HPDE6-E6E7 (cell line): ENCODE results near the gene GBX1.

Experiments used
- DNase-seq: peaks from one replicate; pipeline ENCODE4 v3.0.0; 2011; ENCODE audit warnings: missing footprints; ENCODE audit errors: extremely low spot score

The GBX1 gene

GRCh38 chr7:151128144-151128543 is 39.4 kb downstream of the GBX1 start:
- DNase-seq: no peak

DNA sequence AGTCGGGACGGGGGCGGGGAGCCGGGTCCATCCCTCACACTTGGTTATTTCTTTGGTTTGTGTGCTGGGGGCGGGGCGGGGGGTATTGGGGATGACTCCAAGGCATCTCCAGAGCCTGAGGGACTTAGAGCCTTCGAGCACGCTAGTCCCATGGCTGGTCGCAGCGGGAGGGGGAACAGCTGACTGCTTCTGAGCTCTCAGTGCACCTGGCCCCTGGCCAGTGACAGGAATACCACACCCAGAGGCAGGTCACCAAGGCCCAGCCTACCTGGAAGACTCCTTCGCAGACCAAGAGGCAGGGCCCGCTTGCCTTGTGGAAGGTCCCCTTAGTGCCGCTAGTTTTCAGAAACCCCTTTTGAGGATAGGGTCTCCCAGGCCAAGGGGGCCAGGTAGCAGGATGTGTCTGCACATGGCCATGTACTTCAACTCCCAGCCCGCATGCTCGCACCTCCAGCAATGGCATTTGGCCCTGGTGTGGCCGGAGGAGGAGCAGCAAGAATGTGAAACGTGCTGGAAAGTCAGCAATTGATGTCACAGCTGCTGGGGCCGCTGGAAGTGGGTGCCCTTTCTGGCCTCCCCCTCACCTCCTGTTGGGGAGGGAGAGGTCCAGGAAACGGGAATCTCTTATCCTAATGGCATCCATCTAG is 40.9 kb downstream of the GBX1 start:
- no peak for DNase-seq

DNA sequence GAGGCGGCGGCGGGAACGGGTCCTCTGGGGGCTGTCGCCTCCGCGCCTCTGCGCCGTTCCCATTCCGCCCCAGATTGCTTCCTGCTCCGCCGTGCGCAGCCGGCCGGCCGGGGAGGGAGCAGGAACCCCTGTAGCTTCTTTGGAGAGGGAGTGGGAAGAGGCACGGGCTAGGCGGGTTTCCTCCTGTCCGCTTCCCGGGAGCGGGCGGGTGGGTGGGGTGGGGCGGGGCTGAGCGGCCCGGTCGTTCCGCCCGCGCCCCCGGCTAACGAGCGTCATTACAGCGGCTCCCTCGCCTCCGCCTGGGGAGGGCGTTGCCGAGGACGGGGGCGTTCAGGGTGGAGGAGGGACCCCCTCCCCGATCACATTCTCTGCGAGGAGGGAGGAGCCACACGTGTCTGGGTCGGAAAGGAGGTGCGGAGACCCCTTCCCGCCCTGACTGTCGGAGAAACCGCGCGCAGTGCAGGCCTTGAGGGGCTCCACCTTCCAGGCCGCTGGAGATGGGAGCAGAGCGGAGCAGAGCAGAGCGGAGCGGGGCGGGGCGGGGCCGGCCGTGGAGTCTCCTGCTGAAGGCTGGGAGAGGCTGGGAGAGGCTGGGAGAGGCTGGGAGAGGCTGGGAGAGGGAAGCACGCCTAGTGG is 41.5 kb downstream of the GBX1 start:
- no peak for DNase-seq

- DNase-seq: no peak
These were observed 42.0 kb downstream of the GBX1 start for GRCh38 chr7:151125470-151125845.

DNA sequence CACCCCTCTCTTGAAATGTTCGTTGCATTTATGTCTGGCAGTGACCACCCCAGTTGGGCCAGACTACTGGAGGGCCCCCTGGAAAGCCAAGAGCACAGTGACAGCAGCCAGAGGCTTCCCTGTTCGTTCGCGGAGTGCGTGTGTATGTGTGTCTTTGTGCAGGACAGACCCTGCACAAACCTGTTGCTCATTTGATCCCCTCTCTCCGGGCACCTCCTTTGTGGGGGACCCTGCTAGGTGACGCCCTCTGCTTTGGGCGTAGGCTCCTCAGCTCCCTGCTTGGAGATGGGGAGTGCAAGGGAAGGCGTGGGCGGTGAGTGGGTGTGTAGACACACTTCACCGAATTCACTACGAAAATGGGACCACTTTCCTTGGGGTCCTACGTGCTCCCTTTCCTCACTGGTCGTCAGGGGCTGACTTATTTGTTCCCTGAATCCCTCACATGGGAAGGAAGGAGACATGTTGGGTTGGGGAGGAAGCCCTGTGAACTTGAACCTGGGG is 42.5 kb downstream of the GBX1 start:
- DNase-seq: no peak

- DNase-seq: no peak
These were observed 43.0 kb downstream of the GBX1 start for GRCh38 chr7:151124481-151124880.

- DNase-seq: peak; percentile 87
These were observed 43.6 kb downstream of the GBX1 start for GRCh38 chr7:151123822-151124464.

- no peak for DNase-seq
These were observed 44.2 kb downstream of the GBX1 start for GRCh38 chr7:151123158-151123821.

GRCh38 chr7:151122796-151123157 is 44.7 kb downstream of the GBX1 start:
- no peak for DNase-seq

- DNase-seq: no peak
These were observed 45.2 kb downstream of the GBX1 start for GRCh38 chr7:151122276-151122675.

- DNase-seq: no peak
These were observed 45.9 kb downstream of the GBX1 start for GRCh38 chr7:151121380-151122170.

GRCh38 chr7:151120896-151121295 is 46.6 kb downstream of the GBX1 start:
- DNase-seq: no peak

GRCh38 chr7:151119902-151120301 is 47.6 kb downstream of the GBX1 start:
- no peak for DNase-seq

DNA sequence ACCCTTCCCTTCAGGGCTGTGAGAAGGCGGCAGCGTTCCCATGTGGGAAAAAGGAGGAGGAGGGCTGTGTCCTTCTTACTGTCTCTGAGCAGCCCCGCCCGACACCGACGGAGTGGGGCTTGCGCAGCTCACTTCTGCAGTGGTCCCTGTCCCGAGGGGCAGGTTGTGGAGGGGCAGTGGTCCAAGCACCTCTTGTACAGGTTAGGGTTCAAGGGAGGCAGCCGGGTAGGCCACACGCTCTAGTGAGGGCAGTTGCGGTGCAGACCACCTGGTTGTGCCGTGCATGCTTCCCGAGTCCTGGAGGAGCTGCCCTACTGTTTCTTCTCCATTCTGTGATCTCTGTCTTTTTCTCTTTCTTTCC is 48.5 kb downstream of the GBX1 start:
- DNase-seq: no peak

DNA sequence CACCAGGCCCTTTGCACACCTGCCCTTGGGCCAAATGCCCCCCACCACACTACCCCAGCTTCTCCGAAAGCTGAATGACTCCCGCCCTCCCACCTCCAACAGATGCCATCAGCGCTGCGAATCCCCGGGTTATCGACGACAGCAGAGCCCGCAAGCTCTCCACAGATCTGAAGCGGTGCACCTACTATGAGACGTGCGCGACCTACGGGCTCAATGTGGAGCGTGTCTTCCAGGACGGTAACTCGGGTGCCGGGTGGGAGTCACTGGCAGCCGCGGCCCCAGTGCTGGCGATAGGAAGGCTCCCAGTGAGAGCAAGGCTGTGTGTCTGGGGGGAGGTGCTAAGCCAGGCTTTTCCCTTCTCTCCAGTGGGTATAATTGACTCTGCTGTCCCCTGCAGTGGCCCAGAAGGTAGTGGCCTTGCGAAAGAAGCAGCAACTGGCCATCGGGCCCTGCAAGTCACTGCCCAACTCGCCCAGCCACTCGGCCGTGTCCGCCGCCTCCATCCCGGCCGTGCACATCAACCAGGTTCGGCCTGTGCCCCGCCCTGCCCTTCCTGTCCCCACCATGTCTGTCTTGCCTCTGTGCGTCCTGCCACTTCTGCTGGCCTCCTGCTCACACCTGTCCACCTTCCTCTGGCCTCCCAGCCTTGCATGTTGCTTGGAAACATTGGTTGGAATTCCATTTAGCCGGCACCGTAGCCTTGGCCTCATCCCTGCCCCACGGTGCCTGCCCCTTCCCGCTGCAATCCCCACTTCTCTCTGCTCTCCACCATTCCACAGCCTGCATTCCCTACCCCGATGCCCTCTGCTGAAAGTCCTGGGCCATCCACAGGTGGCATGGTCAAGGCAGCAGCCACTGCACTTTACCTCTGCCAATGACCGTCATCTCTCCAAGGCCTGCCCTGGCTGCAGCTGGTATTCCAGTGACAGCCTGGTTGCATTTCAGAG is 49.1 kb downstream of the GBX1 start:
- no peak for DNase-seq

DNA sequence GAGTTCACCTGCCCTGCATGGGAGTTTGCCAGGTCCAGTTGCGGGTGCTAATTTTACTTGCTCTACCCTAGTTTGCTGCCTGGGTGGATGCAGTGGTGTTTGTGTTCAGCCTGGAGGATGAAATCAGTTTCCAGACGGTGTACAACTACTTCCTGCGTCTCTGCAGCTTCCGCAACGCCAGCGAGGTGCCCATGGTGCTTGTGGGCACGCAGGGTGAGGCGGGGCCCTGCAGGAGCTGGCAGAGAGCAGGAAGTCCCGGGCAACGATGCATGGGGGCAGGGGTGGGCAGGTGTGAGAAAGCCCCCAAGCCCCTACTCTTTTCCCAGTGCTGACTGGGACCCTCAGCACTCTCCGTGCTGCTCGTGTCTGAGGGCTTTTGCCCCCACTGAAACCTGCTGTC is 49.9 kb downstream of the GBX1 start:
- DNase-seq: no peak

GRCh38 chr7:151116603-151117440 is 50.7 kb downstream of the GBX1 start:
- no peak for DNase-seq

DNA sequence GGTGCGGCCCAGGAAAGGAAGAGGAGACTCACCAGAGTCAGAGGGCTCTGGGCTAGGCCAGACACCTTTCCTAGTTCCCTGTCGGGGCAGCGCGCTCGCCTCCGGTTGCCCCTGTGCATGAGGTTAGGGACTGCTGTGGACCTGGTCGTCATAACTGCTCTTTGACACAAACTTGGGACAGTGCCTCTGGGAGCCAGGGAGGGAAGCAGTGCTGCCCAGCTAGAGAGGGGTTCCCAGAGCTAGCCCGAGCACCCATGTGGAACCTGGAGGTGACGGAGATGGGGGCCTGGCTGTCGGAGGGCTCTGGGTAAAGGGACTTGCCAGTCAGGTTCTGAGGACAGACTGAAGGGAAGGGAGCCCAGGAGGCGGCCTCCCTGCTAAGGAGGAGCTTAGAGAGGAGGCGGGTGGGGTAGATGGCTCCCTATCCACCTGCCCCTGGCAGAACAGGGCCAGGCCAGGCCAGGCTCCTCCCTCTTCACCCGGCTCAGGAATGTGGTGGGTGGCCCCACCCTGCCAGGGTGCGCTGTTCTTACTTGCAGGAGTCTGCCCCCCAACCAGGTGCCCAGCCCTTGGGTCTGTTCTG is 51.6 kb downstream of the GBX1 start:
- peak; percentile 97 for DNase-seq

- DNase-seq: no peak
These were observed 52.2 kb downstream of the GBX1 start for GRCh38 chr7:151115121-151115835.
